Activated CD4-positive, alpha-beta memory T cell treated with anti-CD3 and anti-CD28 coated beads, Interleukin-2, amount 10 ng/mL, durations not matched to agents 7 days and 5 days (primary cell): ENCODE results near the gene ZBTB34. TPM values are rescaled to one million over a fixed set of nuclear protein-coding genes. Genes with fewer than 3 reads are reported as not detected.

ENCODE experiments used
- CTCF ChIA-PET: fragments of 350-600 bp; sonication (Branson Sonifier 250); formaldehyde crosslinking; loops from one replicate; lab custom pipeline; 2021; ENCODE audit warnings: antibody characterized with exemption, inconsistent platforms; lab: Charles Lee
- POLR2A ChIA-PET: fragments of 350-600 bp; sonication (Branson Sonifier 250); formaldehyde crosslinking; loops from one replicate; lab custom pipeline; 2021; ENCODE audit warnings: antibody characterized with exemption; lab: Charles Lee
- DNase-seq: peaks from one replicate; pipeline ENCODE4 v3.0.0-alpha.2; 2020
- H3K27ac Mint-ChIP-seq: one replicate; pipeline ENCODE4 v1.8.0; 2021; ENCODE audit warnings: mild to moderate bottlenecking, mixed read lengths
- H3K27me3 Mint-ChIP-seq: one replicate; pipeline ENCODE4 v1.8.0; 2021; ENCODE audit warnings: mixed read lengths
- H3K36me3 Mint-ChIP-seq: one replicate; pipeline ENCODE4 v1.8.0; 2021; ENCODE audit warnings: low read depth, mixed read lengths
- H3K4me1 Mint-ChIP-seq: one replicate; pipeline ENCODE4 v1.8.0; 2021; ENCODE audit warnings: mixed read lengths
- H3K4me3 Mint-ChIP-seq: one replicate; pipeline ENCODE4 v1.8.0; 2021; ENCODE audit warnings: mild to moderate bottlenecking, mixed read lengths
- H3K9me3 Mint-ChIP-seq: one replicate; pipeline ENCODE4 v1.8.0; 2021; ENCODE audit warnings: mixed read lengths
- total RNA-seq, 2 experiments: library from RNA; stranded (reverse); gene quantifications; one replicate each; pipeline ENCODE4 v1.2.3, GENCODE V29; 2021

ZBTB34 gene
- total RNA-seq, 2 experiments from 2014 or later = 8.2 TPM

DNA sequence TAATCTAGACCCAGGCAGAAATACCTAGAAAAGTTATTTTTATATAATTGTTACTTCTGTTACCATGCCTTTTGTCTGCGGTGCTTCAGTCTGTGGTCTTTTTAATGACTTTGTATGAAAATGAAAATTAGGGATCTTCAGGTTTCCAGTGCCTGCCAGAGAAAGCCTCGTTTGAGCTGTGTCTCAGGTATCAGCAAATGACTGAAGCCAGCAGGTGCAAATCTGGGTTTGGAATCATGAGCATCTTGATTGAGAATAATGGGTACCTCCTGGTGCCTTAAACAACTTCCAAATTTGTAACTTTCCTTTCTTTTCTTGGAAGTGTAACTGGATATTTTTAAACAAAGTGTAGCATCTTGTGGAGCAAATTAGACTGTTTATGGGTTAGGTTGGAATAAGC is 4.3 kb downstream of the ZBTB34 start:
- H3K4me3 Mint-ChIP-seq = no peak overlapping the region
- ChIA-PET CTCF (no interaction called here), POLR2A (interaction anchor here (1.4 kb wide), 1 partner anchor 60 kb away, joined by 3 read pairs; no protein-coding TSS in a partner anchor)
- DNase-seq = no peak
- H3K9me3 Mint-ChIP-seq = no peaks in the 10 kb centered on the region
- no peaks in the 10 kb centered on the region for H3K27me3 Mint-ChIP-seq
- H3K27ac Mint-ChIP-seq = no peak overlapping the region
- H3K4me1 Mint-ChIP-seq = peaks cover 24% of the 10 kb centered on the region
- peaks cover 35% of the 10 kb centered on the region for H3K36me3 Mint-ChIP-seq

DNA sequence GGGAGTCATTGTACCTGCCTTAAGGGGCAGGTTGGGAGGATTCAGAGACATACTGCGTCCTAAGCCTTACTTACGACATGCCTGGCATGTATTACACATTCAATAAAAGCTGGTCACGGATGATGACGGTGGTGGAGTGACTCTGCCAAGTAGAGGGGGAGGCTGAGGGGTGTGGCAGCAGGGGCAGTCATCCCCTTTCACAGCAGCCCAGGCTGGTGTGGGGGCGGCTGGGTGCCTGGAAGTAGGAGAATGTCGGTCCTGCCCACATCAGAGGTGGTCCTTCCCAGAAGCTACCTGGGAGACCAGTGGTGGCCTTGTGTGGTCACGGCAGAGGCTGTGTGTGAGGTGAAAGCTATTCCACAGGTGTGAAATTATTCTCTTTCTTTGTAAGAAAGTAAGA is 8.9 kb downstream of the ZBTB34 start:
- H3K4me1 Mint-ChIP-seq = peaks cover 5% of the 10 kb centered on the region
- no peaks in the 10 kb centered on the region for H3K27me3 Mint-ChIP-seq
- no peak for DNase-seq
- CTCF ChIA-PET = no interaction called here
- peaks cover 27% of the 10 kb centered on the region for H3K36me3 Mint-ChIP-seq
- no peak overlapping the region for H3K27ac Mint-ChIP-seq
- POLR2A ChIA-PET = no interaction called here
- no peak overlapping the region for H3K4me3 Mint-ChIP-seq
- no peaks in the 10 kb centered on the region for H3K9me3 Mint-ChIP-seq

DNA sequence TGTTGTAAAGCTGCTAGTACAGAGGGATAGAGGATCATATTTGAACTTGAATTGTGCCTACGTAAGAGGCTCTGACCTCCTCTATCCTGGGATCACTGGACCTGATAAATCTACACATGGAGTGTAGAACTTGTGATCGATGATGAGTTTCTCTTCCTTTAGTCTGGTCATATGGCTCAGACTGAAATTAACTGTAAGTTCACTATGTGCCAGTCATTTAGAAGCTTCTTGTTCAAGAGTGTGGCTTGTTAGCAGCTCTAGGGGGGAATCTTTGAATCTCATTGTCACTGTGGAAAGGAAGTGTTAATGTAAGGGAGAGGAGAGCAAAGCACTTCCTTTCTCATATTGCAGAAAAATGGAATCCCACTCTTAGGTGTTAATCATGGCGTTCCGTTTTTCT is 12.1 kb downstream of the ZBTB34 start:
- no peak overlapping the region for H3K4me3 Mint-ChIP-seq
- POLR2A ChIA-PET = interaction anchor here (0.6 to 1.9 kb wide), 2 partner anchors 9 to 502 kb away, joined by 4 to 5 read pairs; no protein-coding TSS in a partner anchor
- peaks cover 9% of the 10 kb centered on the region for H3K36me3 Mint-ChIP-seq
- no peak for DNase-seq
- H3K9me3 Mint-ChIP-seq = no peaks in the 10 kb centered on the region
- H3K4me1 Mint-ChIP-seq = peaks cover 15% of the 10 kb centered on the region
- H3K27ac Mint-ChIP-seq = no peak overlapping the region
- CTCF ChIA-PET = no interaction called here
- no peaks in the 10 kb centered on the region for H3K27me3 Mint-ChIP-seq

DNA sequence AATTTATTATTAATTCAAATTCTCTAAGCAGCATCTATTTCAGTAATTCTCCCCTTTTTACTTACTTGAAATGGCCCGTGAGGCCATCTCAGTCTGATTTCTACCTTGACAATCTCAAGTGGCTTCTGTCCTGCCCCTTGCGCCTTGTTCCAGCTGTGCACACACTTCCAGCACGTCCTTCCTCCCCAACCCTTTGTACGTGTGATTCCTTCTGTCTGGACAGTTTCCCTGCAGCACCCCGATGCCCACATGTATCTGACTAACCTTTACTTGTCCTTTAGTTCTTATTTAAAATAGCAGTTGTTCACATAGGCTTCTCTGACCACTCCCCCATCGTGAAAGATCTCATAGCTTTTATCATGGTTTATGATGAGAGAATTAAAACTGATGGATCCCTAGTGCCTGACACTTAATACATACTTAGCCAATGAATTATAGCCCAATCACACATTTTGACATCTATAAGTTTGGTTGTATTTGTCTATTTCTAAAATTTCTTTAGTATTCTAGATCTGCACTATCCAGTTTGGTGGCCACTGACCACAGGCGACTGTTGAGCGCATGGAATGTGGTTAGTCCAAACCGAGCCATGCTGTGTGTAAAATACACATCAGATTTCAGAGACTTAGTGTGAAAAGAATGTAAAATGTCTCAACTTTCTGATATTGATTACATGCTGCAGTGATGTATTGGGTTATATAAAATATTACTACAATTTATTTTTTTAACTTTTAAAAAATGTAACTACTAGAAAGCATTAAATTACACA is 14.3 kb downstream of the ZBTB34 start:
- no peak for DNase-seq
- H3K27me3 Mint-ChIP-seq = no peaks in the 10 kb centered on the region
- ChIA-PET CTCF (no interaction called here), POLR2A (no interaction called here)
- H3K4me3 Mint-ChIP-seq = no peak overlapping the region
- no peaks in the 10 kb centered on the region for H3K9me3 Mint-ChIP-seq
- peaks cover 15% of the 10 kb centered on the region for H3K36me3 Mint-ChIP-seq
- no peak overlapping the region for H3K27ac Mint-ChIP-seq
- peaks cover 21% of the 10 kb centered on the region for H3K4me1 Mint-ChIP-seq

DNA sequence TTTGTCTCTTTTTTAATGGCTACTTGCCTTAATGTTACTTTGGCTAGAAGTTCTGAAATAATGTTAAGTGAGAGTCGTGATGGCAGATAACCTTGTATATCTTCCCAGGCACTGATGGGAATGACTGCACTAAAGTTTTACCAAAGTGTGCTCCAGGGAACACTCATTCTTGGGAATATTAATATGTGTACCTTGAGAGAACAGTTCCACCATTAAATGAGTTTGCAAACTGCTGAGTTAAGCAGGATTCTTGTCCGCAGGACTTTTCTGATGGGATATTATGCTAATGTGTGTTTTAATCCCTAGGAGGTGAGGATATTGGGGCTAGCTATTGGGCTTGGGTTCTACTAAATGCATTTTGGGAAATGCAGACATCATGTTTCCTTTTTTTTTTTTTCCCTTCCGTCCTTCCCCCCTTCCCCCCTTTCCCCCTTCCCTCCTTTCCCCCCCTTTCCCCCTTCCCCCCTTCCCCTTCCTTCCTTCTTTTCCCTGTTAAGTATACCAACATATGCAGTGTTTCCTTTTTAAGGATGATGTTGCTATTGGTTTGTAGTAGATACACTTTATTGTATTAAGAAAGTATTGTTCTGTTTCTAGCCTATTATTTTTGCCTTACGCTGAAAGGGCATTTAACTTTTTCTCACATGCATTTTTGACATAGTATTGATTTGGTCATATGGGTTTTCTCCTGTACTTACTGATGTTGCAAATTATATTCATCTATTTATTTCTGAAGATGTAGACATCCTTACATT is 15.5 kb downstream of the ZBTB34 start:
- Mint-ChIP-seq H3K4me3 (no peak overlapping the region), H3K27ac (no peak overlapping the region), H3K36me3 (peaks cover 27% of the 10 kb centered on the region), H3K9me3 (no peaks in the 10 kb centered on the region), H3K27me3 (no peaks in the 10 kb centered on the region), H3K4me1 (peaks cover 21% of the 10 kb centered on the region)
- ChIA-PET POLR2A (no interaction called here), CTCF (no interaction called here)
- no peak for DNase-seq

DNA sequence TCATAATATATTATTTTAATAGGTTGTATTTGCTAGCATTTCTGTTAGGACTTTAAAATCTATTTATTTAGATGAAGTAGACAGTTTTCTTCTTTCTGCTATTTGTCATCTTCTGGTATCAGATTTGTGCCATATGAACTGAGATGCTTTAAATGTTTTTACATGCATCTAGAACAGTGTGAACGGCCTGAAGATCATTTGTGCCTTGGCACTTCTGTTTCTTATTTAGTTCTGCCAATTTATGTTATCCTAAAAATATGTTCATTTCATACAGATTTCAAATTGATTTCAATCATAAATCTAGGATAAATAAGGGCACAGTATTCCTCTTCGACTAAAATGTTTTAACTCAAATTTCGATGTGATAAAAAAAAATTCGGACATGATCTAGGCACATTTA is 16.1 kb downstream of the ZBTB34 start:
- H3K4me1 Mint-ChIP-seq = peaks cover 21% of the 10 kb centered on the region
- no peaks in the 10 kb centered on the region for H3K27me3 Mint-ChIP-seq
- H3K4me3 Mint-ChIP-seq = no peak overlapping the region
- CTCF ChIA-PET = no interaction called here
- no peak for DNase-seq
- H3K27ac Mint-ChIP-seq = no peak overlapping the region
- H3K36me3 Mint-ChIP-seq = peaks cover 30% of the 10 kb centered on the region
- H3K9me3 Mint-ChIP-seq = no peaks in the 10 kb centered on the region
- POLR2A ChIA-PET = no interaction called here

DNA sequence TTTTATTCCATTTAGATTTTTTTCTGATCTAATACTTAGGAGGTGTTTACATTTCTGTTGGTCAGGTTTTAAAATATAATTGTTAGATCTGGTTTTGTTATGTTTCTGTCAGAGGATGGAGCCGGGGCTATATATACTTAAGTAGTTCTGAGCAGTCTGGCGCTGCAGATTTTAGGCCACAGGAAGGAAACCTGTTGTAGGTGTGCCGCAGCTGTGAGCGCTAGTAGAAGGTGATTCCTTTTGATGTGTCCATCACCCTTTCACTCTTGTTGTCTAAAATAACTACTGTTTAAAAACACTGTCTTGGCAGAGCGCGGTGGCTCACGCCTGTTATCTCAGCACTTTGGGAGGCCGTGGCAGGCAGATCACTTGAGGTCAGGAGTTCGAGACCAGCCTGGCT is 17.0 kb downstream of the ZBTB34 start:
- ChIA-PET POLR2A (no interaction called here), CTCF (no interaction called here)
- DNase-seq = no peak
- Mint-ChIP-seq H3K27ac (no peak overlapping the region), H3K4me1 (peaks cover 19% of the 10 kb centered on the region), H3K4me3 (no peak overlapping the region), H3K9me3 (no peaks in the 10 kb centered on the region), H3K27me3 (no peaks in the 10 kb centered on the region), H3K36me3 (peaks cover 33% of the 10 kb centered on the region)

DNA sequence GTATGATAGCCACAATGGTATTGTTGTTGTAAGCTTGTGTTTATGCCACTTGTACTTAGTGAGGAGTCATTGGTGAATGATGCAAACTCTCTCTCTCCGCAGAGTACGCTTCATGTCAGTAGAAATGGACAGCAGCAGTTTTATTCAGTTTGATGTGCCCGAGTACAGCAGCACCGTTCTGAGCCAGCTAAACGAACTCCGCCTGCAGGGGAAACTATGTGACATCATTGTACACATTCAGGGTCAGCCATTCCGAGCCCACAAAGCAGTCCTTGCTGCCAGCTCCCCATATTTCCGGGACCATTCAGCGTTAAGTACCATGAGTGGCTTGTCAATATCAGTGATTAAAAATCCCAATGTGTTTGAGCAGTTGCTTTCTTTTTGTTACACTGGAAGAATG is 18.8 kb downstream of the ZBTB34 start:
- Mint-ChIP-seq H3K27me3 (no peaks in the 10 kb centered on the region), H3K4me1 (peaks cover 16% of the 10 kb centered on the region), H3K4me3 (no peak overlapping the region), H3K27ac (no peak overlapping the region), H3K36me3 (peaks cover 30% of the 10 kb centered on the region), H3K9me3 (no peaks in the 10 kb centered on the region)
- ChIA-PET CTCF (interaction anchor here (0.7 kb wide), 1 partner anchor 139 kb away, joined by 4 read pairs; no protein-coding TSS in a partner anchor), POLR2A (no interaction called here)
- no peak for DNase-seq

DNA sequence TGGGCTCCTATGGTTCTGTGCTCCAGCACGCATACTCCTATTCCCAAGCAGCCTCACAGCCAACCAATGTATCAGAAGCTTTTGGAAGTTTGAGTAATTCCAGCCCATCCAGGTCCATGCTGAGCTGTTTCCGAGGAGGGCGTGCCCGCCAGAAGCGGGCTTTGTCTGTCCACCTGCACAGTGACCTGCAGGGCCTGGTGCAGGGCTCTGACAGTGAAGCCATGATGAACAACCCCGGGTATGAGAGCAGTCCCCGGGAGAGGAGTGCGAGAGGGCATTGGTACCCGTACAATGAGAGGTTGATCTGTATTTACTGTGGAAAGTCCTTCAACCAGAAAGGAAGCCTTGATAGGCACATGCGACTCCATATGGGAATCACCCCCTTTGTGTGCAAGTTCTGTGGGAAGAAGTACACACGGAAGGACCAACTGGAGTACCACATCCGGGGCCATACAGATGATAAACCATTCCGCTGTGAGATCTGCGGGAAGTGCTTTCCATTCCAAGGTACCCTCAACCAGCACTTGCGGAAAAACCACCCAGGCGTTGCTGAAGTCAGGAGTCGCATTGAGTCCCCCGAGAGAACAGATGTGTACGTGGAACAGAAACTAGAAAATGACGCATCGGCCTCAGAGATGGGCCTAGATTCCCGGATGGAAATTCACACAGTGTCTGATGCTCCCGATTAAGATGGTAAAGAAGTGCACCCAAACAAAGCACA is 19.9 kb downstream of the ZBTB34 start:
- H3K36me3 Mint-ChIP-seq = peaks cover 30% of the 10 kb centered on the region
- peaks cover 16% of the 10 kb centered on the region for H3K4me1 Mint-ChIP-seq
- no peak overlapping the region for H3K27ac Mint-ChIP-seq
- H3K4me3 Mint-ChIP-seq = no peak overlapping the region
- no peak for DNase-seq
- ChIA-PET CTCF (no interaction called here), POLR2A (no interaction called here)
- no peaks in the 10 kb centered on the region for H3K9me3 Mint-ChIP-seq
- H3K27me3 Mint-ChIP-seq = no peaks in the 10 kb centered on the region

DNA sequence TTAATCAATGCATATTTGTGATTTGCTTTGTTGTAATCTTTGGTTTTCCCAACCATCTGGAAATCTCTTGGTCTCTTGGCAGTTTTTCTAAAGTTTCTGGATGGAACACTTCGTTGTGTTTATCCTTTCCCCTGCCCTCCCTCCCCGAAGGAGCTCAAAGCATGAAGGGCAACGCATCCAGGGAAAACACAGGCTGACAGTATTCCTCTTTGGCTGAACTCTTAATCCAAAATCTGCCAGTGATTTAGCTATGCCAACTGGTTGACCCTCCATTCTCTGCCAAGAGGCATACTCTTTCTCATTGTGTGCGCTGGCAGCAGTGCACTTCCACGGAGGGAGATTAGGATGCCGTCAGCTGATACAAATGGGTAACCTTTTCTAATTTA is 20.5 kb downstream of the ZBTB34 start:
- no peak overlapping the region for H3K27ac Mint-ChIP-seq
- ChIA-PET POLR2A (no interaction called here), CTCF (no interaction called here)
- peaks cover 16% of the 10 kb centered on the region for H3K4me1 Mint-ChIP-seq
- no peak for DNase-seq
- H3K36me3 Mint-ChIP-seq = peaks cover 30% of the 10 kb centered on the region
- no peaks in the 10 kb centered on the region for H3K27me3 Mint-ChIP-seq
- H3K9me3 Mint-ChIP-seq = no peaks in the 10 kb centered on the region
- H3K4me3 Mint-ChIP-seq = no peak overlapping the region

DNA sequence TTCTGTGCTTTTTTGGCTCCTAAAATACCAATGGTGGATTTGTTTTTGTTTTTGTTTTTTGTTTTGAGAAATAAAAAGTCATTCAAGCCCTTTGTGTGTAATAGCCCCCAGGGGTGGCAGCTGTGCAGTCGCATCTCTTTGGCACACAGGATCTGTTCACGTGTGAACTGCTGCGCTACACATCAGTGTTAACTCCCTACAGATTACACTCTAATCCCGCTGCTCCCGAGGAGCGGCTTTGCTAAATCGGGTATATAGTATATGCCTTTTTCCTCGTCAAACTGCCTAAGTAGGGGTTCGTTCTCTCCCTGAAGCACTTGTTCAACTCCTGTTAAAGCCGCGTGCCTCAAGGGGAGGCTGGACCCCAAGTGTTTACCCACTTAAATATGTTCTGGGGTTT is 22.3 kb downstream of the ZBTB34 start:
- H3K4me3 Mint-ChIP-seq = no peak overlapping the region
- POLR2A ChIA-PET = no interaction called here
- CTCF ChIA-PET = no interaction called here
- H3K27me3 Mint-ChIP-seq = no peaks in the 10 kb centered on the region
- DNase-seq = no peak
- H3K9me3 Mint-ChIP-seq = no peaks in the 10 kb centered on the region
- H3K36me3 Mint-ChIP-seq = peaks cover 26% of the 10 kb centered on the region
- no peak overlapping the region for H3K27ac Mint-ChIP-seq
- H3K4me1 Mint-ChIP-seq = peaks cover 4% of the 10 kb centered on the region

DNA sequence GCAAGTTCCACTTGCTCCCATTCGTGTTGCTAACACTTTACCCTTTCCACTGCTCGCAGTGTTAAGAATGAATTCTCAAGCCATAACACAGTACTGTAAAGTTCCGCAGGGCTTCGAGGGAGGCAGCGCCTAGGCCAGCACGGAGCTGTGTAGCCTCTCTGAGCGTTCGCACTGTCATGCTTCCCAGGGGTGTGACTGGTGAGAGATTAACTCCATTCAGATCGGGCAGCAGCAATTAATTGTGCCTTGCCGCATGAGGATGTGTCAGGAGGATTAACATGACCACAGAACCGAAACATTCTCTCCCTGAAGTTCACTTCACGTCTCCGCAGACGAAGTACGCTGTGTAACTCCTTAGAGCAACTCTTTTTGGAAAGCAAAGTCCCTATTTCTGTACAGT is 23.2 kb downstream of the ZBTB34 start:
- Mint-ChIP-seq H3K4me3 (no peak overlapping the region), H3K4me1 (no peaks in the 10 kb centered on the region), H3K27ac (no peak overlapping the region), H3K27me3 (no peaks in the 10 kb centered on the region), H3K36me3 (peaks cover 26% of the 10 kb centered on the region), H3K9me3 (no peaks in the 10 kb centered on the region)
- no peak for DNase-seq
- ChIA-PET CTCF (no interaction called here), POLR2A (interaction anchor here (0.9 kb wide), 1 partner anchor 79 kb away, joined by 3 read pairs; the partner anchor contains the start of gene ZBTB43)

DNA sequence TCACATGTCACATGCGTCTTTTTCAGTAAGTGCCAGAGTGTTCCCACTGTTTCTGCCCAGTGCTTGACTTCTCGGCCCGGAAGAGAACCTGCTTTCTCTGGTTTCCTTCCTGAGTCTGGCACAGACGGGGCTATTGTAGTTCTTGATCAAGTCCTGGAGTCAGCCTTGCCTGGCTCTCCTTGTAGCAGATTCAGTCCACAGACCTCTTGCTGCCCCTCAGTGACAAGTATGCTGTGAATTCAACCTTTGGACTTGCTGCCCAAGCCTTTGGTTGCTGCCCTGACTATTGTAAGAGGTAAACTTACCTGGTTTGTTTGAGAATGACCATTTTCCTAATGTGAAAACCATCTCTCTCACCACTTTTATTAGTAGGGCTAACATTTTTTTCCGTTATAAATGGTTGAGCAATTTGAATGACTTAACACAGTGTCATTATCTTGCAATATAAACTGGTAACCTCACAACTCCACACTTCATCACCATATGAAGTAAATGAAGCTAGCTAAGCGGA is 24.7 kb downstream of the ZBTB34 start:
- no peak overlapping the region for H3K4me3 Mint-ChIP-seq
- no peaks in the 10 kb centered on the region for H3K27me3 Mint-ChIP-seq
- H3K36me3 Mint-ChIP-seq = peaks cover 13% of the 10 kb centered on the region
- DNase-seq = no peak
- H3K27ac Mint-ChIP-seq = no peak overlapping the region
- no peaks in the 10 kb centered on the region for H3K9me3 Mint-ChIP-seq
- ChIA-PET POLR2A (no interaction called here), CTCF (no interaction called here)
- H3K4me1 Mint-ChIP-seq = no peaks in the 10 kb centered on the region
